LNCAP (cell line): Measurements from ENCODE around the gene ABI1.
A peak's percentile ranks its signal among the peaks of the same experiment; 100 is the strongest.

ENCODE experiments used
- CTCF ChIP-seq: fragments of 450-650 bp; IDR thresholded peaks from 2 replicates; pipeline ENCODE4 v1.5.1; 2017; ENCODE audit warnings: mild to moderate bottlenecking

The ABI1 gene

GRCh38 chr10:26738301-26738911 is 122.4 kb downstream of the ABI1 start:
- no peak for TF ChIP-seq CTCF

GRCh38 chr10:26737730-26738129 is 123.0 kb downstream of the ABI1 start:
- TF ChIP-seq CTCF: no peak

DNA sequence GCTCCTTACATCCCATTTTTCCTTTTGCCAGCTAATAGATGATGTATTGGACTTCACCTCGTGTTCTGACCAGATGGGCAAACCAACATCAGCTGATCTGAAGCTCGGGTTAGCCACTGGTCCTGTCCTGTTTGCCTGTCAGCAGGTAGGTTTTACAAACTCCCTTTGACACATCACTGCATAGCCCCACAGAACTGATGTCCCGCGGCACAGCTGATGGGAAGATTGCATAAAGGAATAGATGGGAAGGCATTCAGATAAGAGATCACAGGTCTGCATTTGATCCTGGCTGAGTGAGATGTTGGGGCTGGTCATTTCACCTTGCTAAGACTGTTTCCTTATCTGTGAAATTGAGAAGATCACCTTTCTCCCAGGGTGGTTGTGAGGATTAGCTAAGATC is 125.3 kb downstream of the ABI1 start:
- TF ChIP-seq CTCF: no peak

DNA sequence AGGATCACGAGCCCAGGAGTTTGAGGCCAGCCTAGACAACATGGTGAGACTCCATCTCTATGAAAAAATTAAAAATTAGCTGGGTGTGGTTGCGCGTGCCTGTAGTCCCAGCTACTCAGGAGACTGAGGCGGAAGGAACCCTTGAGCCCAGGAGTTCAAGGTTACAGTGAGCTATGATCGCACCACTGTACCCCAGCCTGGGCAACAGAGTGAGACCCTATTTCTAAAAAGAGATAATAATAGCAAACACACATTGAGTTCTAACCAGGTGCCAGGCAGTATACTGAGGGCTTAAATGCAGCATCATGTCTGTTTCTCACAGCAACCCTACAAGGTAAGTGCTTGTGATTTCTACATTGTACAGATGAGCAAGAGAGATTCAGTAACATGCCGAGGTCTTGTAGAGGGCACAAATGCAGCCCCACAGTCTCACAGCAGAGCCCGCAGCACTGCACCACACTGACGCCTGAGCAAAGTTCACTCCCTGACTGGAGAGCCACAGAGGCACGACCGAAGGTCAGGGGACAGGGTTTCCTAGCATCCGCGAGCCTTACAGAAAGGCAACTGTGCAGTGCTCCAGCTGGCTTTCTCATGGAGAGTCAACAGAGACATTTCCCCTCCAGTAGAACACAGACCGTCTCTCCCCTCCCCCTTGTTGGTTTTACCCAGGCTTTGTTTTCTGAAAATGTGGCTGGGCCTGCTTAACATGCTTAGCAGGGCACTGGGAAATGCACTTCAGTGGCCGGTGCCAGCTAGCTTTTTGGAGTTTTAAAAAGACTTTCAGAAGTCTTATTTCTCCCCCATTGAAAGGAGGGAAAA is 126.8 kb downstream of the ABI1 start:
- TF ChIP-seq CTCF: no peak

GRCh38 chr10:26730552-26730951 is 130.2 kb downstream of the ABI1 start:
- TF ChIP-seq CTCF: no peak

DNA sequence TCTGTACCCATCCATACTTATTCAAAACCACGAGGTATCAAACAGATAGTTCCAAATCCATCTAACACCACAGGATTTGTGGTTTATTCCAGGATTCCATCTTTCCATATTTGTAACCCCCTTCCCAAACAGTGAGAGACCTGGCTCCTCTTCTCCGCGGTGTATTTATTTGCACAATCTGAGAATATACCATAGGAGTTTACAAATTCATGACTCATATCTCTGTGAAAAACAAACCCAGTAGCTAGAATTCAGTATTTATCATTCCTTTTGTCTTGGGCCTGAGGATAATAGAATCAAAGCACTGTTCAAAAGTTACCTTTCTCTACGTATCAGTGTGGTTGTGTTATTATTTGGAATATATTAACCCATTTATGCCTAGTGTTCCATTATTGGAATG is 131.4 kb downstream of the ABI1 start:
- TF ChIP-seq CTCF: no peak

GRCh38 chr10:26728957-26729356 is 131.8 kb downstream of the ABI1 start:
- peak; percentile 20; the same call in 1 of the 2 replicates for TF ChIP-seq CTCF
